ENCODE data around the gene AOC3.
"Not testable (repeated sequence)": the region's sequence is repeated elsewhere in the genome, so short reads cannot be mapped to it uniquely, and the experiment has no call there.

Gene AOC3

GRCh38 chr17:42843358-42843934, 7.6 kb upstream of the AOC3 start:
- in situ Hi-C loops (cut with MboI; ENCODE audit: low sequenced_read_pairs), result no loop called here

GRCh38 chr17:42844271-42844670, 6.7 kb upstream of the AOC3 start, which contains the start of gene AOC2:
TSS of gene AOC2 (plus strand) at chr17:42844580. CDS start at chr17:42844627, 47 bp downstream.
- in situ Hi-C loops (cut with MboI; ENCODE audit: low sequenced_read_pairs), result no loop called here

GRCh38 chr17:42844761-42845555, 6.0 kb upstream of the AOC3 start:
- in situ Hi-C loops (cut with MboI; ENCODE audit: low sequenced_read_pairs), result no loop called here

- in situ Hi-C loops (cut with MboI; ENCODE audit: low sequenced_read_pairs), result no loop called here
Measured at GRCh38 chr17:42845556-42845917, 5.5 kb upstream of the AOC3 start.

- in situ Hi-C loops (cut with MboI; ENCODE audit: low sequenced_read_pairs), result no loop called here
Measured at GRCh38 chr17:42845918-42846593, 4.9 kb upstream of the AOC3 start.

GRCh38 chr17:42846594-42847280, 4.3 kb upstream of the AOC3 start:
- in situ Hi-C loops (cut with MboI; ENCODE audit: low sequenced_read_pairs), result no loop called here

GRCh38 chr17:42848093-42848492, 2.9 kb upstream of the AOC3 start:
- in situ Hi-C loops (cut with MboI; ENCODE audit: low sequenced_read_pairs), result no loop called here

- in situ Hi-C loops (cut with MboI; ENCODE audit: low sequenced_read_pairs), result no loop called here
Measured at GRCh38 chr17:42849031-42849430, 2.0 kb upstream of the AOC3 start.

GRCh38 chr17:42849451-42850181, 1.4 kb upstream of the AOC3 start:
- in situ Hi-C loops (cut with MboI; ENCODE audit: low sequenced_read_pairs), result no loop called here

GRCh38 chr17:42851371-42852240, 607 bp downstream of the AOC3 start:
- in situ Hi-C loops (cut with MboI; ENCODE audit: low sequenced_read_pairs), result not testable (repeated sequence)

GRCh38 chr17:42852351-42852750, 1.4 kb downstream of the AOC3 start:
- in situ Hi-C loops (cut with MboI; ENCODE audit: low sequenced_read_pairs), result no loop called here

- in situ Hi-C loops (cut with MboI; ENCODE audit: low sequenced_read_pairs), result no loop called here
Measured at GRCh38 chr17:42853004-42853403, 2.0 kb downstream of the AOC3 start.

GRCh38 chr17:42853597-42853967, 2.6 kb downstream of the AOC3 start:
- in situ Hi-C loops (cut with MboI; ENCODE audit: low sequenced_read_pairs), result no loop called here

- in situ Hi-C loops (cut with MboI; ENCODE audit: low sequenced_read_pairs), result no loop called here
Measured at GRCh38 chr17:42853968-42854790, 3.2 kb downstream of the AOC3 start.

- in situ Hi-C loops (cut with MboI; ENCODE audit: low sequenced_read_pairs), result no loop called here
Measured at GRCh38 chr17:42855048-42855596, 4.1 kb downstream of the AOC3 start.

GRCh38 chr17:42856093-42856492, 5.1 kb downstream of the AOC3 start:
- in situ Hi-C loops (cut with MboI; ENCODE audit: low sequenced_read_pairs), result not testable (repeated sequence)

GRCh38 chr17:42856516-42856915, 5.5 kb downstream of the AOC3 start:
- in situ Hi-C loops (cut with MboI; ENCODE audit: low sequenced_read_pairs), result not testable (repeated sequence)

GRCh38 chr17:42857389-42857788, 6.4 kb downstream of the AOC3 start:
- in situ Hi-C loops (cut with MboI; ENCODE audit: low sequenced_read_pairs), result no loop called here

- in situ Hi-C loops (cut with MboI; ENCODE audit: low sequenced_read_pairs), result no loop called here
Measured at GRCh38 chr17:42865638-42866094, 14.7 kb downstream of the AOC3 start.
